HepG2 (cell line): ENCODE measurements around the gene PTGDR. TPM values are rescaled to one million over a fixed set of nuclear protein-coding genes. Genes with fewer than 3 reads are reported as not detected.

Source experiments
- ATAC-seq: fragments of 200-7000 bp; cut with Tn5 transposase; 3 replicates; pipeline ENCODE4 v1.9.1; 2020; ENCODE audit warnings: mild to moderate bottlenecking, moderate library complexity
- BruUV-seq: library from RNA; stranded (reverse); fragments of 400-500 nt; replicated peaks from 2 replicates; lab custom pipeline; 2021; lab: Mats Ljungman, UMichigan
- CTCF ChIA-PET: fragments of 300-600 bp; formaldehyde crosslinking; extraction: SDS; loops from one replicate; lab custom pipeline; 2021; ENCODE audit warnings: low total read pairs, inconsistent platforms, low intra/inter-chr PET ratio; lab: Yijun Ruan, JAX
- POLR2A ChIA-PET: fragments of 350-600 bp; sonication (Branson Sonifier 250); formaldehyde crosslinking; loops from one replicate; lab custom pipeline; 2020; ENCODE audit warnings: antibody characterized with exemption, inconsistent platforms; lab: Yijun Ruan, JAX
- DNase-seq: peaks from one replicate; pipeline ENCODE4 v3.0.0-alpha.2; 2015; ENCODE audit warnings: low spot score
- FAIRE-seq: peaks from 3 replicates; lab custom pipeline; 2011; peaks lifted over from hg19 to GRCh38; lab: Jason Lieb, UNC
- H2AFZ ChIP-seq: one replicate; pipeline ENCODE4 v1.6.1; 2011; ENCODE audit warnings: low read length, inconsistent platforms
- H3K27ac ChIP-seq: fragments of 300-600 bp; 3 replicates; pipeline ENCODE4 v1.8.0; 2011; ENCODE audit warnings: mixed run types, mild to moderate bottlenecking, mixed read lengths, low read length, inconsistent platforms; ENCODE audit not compliant: insufficient read depth; ENCODE audit errors: extremely low read length
- H3K27me3 ChIP-seq, 2 experiments: fragments of 200-600 bp in 1 of 2; 2 replicates in 1 of 2; 3 replicates in 1 of 2; pipeline versions ENCODE4 v1.6.0 to v1.8.0; 2011; ENCODE audit warnings: low read length in 2 of 2, mild to moderate bottlenecking in 2 of 2, moderate library complexity in 2 of 2, inconsistent platforms in 1 of 2; ENCODE audit not compliant: insufficient read depth in 2 of 2, control insufficient read depth in 1 of 2
- H3K36me3 ChIP-seq, 2 experiments: fragments of 200-600 bp in 1 of 2; replicated peaks in 1 of 2; 2 replicates in 1 of 2; 3 replicates in 1 of 2; pipeline versions ENCODE4 v1.5.1 to v1.8.0; 2011; ENCODE audit warnings: low read length in 2 of 2, inconsistent platforms in 1 of 2; ENCODE audit not compliant: insufficient read depth in 2 of 2, control insufficient read depth in 1 of 2
- H3K4me1 ChIP-seq: 2 replicates; pipeline ENCODE4 v1.5.1; 2012; ENCODE audit warnings: low read length, inconsistent platforms; ENCODE audit not compliant: insufficient read depth
- H3K4me2 ChIP-seq: 2 replicates; pipeline ENCODE4 v1.6.0; 2011; ENCODE audit warnings: low read depth, low read length, inconsistent platforms
- H3K4me3 ChIP-seq, 3 experiments: fragments of 200-600 bp in 1 of 3; sonication (generic), shearing (Covaris generic) in 1 of 3; replicated peaks in 1 of 3; 2 replicates each; pipeline ENCODE4 v1.5.1; 2011 to 2016; ENCODE audit warnings: low read length in 3 of 3, inconsistent platforms in 2 of 3, low read depth in 2 of 3, mild to moderate bottlenecking in 2 of 3, control low read depth in 1 of 3, mixed read lengths in 1 of 3; ENCODE audit not compliant: insufficient read depth in 1 of 3
- H3K79me2 ChIP-seq: one replicate; pipeline ENCODE4 v1.6.1; 2011; ENCODE audit warnings: low read length, inconsistent platforms; ENCODE audit not compliant: insufficient read depth
- H3K9ac ChIP-seq: 2 replicates; pipeline ENCODE4 v1.6.0; 2011; ENCODE audit warnings: mild to moderate bottlenecking, low read depth, low read length, inconsistent platforms; ENCODE audit not compliant: insufficient read depth
- H3K9me3 ChIP-seq: 2 replicates; pipeline ENCODE4 v1.5.1; 2012; ENCODE audit warnings: mild to moderate bottlenecking, low read length
- H4K20me1 ChIP-seq: 2 replicates; pipeline ENCODE4 v1.6.0; 2011; ENCODE audit warnings: inconsistent platforms, mild to moderate bottlenecking, low read length, moderate library complexity; ENCODE audit not compliant: insufficient read depth
- CHD4 ChIP-seq: fragments of 200-600 bp; sonication (generic); IDR thresholded peaks from 2 replicates; pipeline ENCODE4 v1.7.0; 2017; ENCODE audit warnings: mild to moderate bottlenecking, low read length, borderline replicate concordance
- NCOA1 ChIP-seq: sonication (generic); formaldehyde crosslinking; IDR thresholded peaks from 2 replicates; pipeline ENCODE4 v1.9.0; 2021; ENCODE audit warnings: missing genetic modification reagents
- POGZ ChIP-seq: sonication (generic); formaldehyde crosslinking; IDR thresholded peaks from 2 replicates; pipeline ENCODE4 v1.4.0; 2020; ENCODE audit warnings: mild to moderate bottlenecking, missing genetic modification reagents
- PRMT3 ChIP-seq: sonication (generic); formaldehyde crosslinking; IDR thresholded peaks from 2 replicates; pipeline ENCODE4 v1.8.1; 2022; ENCODE audit warnings: low read depth, mild to moderate bottlenecking, moderate library complexity, missing genetic modification reagents, borderline replicate concordance
- TCF7 ChIP-seq: sonication (generic); IDR thresholded peaks from 2 replicates; pipeline ENCODE4 v1.6.1; 2016; ENCODE audit warnings: antibody characterized with exemption, low read depth
- ZNF646 ChIP-seq: sonication (generic); formaldehyde crosslinking; IDR thresholded peaks from 2 replicates; pipeline ENCODE4 v1.9.0; 2021; ENCODE audit warnings: mild to moderate bottlenecking, missing genetic modification reagents
- WGBS: methylation state at CpG from one replicate; pipeline ENCODE4 v1.1.6; 2017; ENCODE audit warnings: low lambda C conversion rate; 5-methylcytosine and 5-hydroxymethylcytosine counted together
- in situ Hi-C: cut with HindIII; loops from 2 replicates; pipeline ENCODE4 v1.10.0; 2017; ENCODE audit warnings: low pct_unique_long_range_greater_than_20kb; ENCODE audit not compliant: extremely low pct_ligation_motif_present
- intact Hi-C: fragments of 100-400 bp; cut with micrococcal nuclease; formaldehyde crosslinking; loops from one replicate; pipeline ENCODE4 v1.10.0; 2022; ENCODE audit not compliant: unreplicated experiment
- polyA plus RNA-seq, 8 experiments: library from polyadenylated mRNA; depleted of rRNA in 3 of 8; stranded (reverse) in 7 of 8; unstranded in 1 of 8; fragments of >200 nt; fragmentation: Illumina TruSeq in 4 of 8; extraction: Trizol in 4 of 8; gene quantifications; 2 replicates each; pipeline versions ENCODE4 v1.2.1 to v1.2.3, GENCODE V29; 2011 to 2016; ENCODE audit warnings: low read depth in 4 of 8, missing spikeins in 1 of 8, mixed read lengths in 1 of 8; ENCODE audit not compliant: insufficient read depth in 1 of 8
- total RNA-seq, 5 experiments: library from RNA; depleted of rRNA; stranded (reverse); fragments of >200 nt; fragmentation: Illumina TruSeq; extraction: Trizol; gene quantifications; 2 replicates each; pipeline ENCODE4 v1.2.3, GENCODE V29; 2016; ENCODE audit warnings: low read depth in 1 of 5
- TF ChIP-seq, protein P1 (sequence below): sonication (generic); formaldehyde crosslinking; IDR thresholded peaks from 2 replicates; pipeline ENCODE4 v1.4.0; 2020; ENCODE audit warnings: low read depth, missing genetic modification reagents
- TF ChIP-seq, protein P2 (sequence below): sonication (generic); formaldehyde crosslinking; IDR thresholded peaks from 2 replicates; pipeline ENCODE4 v1.4.0; 2020; ENCODE audit warnings: missing genetic modification reagents, mild to moderate bottlenecking, borderline replicate concordance

The PTGDR gene
- total and polyA plus RNA-seq, 2 of the 13 experiments (the other 11 are each of a cell fraction or from before 2014, with no cell fraction given): not detected

DNA sequence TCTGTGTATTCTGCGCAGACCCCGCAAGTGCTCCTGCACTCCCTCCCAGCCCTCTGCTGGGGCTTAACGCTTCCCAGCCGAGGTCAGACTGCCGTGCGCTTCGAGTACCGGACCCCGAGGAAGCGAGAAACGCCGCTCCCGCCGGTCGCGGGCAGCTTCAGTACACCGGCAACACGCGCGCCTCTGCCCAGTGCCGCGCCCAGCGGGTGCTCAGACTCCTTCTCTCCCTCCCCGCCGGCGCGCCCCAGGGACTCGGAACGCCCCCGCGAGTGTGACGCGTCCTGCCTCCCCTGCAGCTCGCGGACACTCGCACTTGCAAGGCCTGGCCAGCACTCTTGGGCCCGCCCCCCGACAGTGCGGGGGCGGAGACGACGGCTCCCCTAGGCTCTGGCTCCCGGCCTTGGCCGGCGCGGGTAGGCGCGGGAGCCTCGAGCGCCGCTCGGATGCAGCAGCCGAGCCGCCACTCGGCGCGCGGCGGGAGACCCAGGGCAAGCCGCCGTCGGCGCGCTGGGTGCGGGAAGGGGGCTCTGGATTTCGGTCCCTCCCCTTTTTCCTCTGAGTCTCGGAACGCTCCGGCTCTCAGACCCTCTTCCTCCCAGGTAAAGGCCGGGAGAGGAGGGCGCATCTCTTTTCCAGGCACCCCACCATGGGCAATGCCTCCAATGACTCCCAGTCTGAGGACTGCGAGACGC is 46.6 kb downstream of the PTGDR start, which contains the start of gene PTGER2:
TSS of gene PTGER2 (plus strand) at position 410 of the 692 bp plus-strand sequence. CDS start at position 647, 237 bp downstream.
- no peak within 1 kb of the TSS for H2AFZ ChIP-seq
- POLR2A ChIA-PET: no interaction called here
- BruUV-seq: no TSS peak
- no peak for ATAC-seq
- no peaks in the 10 kb centered on the region for H3K9me3 ChIP-seq
- intact Hi-C loops: no loop called here
- H3K36me3 ChIP-seq: no peaks in the 10 kb centered on the region
- H4K20me1 ChIP-seq: no peaks in the 10 kb centered on the region
- H3K4me3 ChIP-seq: no peak within 1 kb of the TSS
- no peaks in the 10 kb centered on the region; a peak in 1 of 5 replicates for H3K27me3 ChIP-seq
- DNase-seq: no peak
- FAIRE-seq: no peak
- H3K27ac ChIP-seq: no peak within 1 kb of the TSS
- H3K4me2 ChIP-seq: no peak within 1 kb of the TSS
- no peak within 1 kb of the TSS for H3K9ac ChIP-seq
- no peaks in the 10 kb centered on the region for H3K4me1 ChIP-seq
- CTCF ChIA-PET: no interaction called here
- in situ Hi-C loops: no loop called here
- no peaks in the 10 kb centered on the region for H3K79me2 ChIP-seq
- WGBS: 88% methylated on average over 30 of the region's 73 CpGs
- no peak for TF ChIP-seq NCOA1 (CRISPR knock-in tag)
- no peak for TF ChIP-seq ZNF646 (CRISPR knock-in tag)
- TF ChIP-seq CHD4: no peak
- TF ChIP-seq, protein P1, sequence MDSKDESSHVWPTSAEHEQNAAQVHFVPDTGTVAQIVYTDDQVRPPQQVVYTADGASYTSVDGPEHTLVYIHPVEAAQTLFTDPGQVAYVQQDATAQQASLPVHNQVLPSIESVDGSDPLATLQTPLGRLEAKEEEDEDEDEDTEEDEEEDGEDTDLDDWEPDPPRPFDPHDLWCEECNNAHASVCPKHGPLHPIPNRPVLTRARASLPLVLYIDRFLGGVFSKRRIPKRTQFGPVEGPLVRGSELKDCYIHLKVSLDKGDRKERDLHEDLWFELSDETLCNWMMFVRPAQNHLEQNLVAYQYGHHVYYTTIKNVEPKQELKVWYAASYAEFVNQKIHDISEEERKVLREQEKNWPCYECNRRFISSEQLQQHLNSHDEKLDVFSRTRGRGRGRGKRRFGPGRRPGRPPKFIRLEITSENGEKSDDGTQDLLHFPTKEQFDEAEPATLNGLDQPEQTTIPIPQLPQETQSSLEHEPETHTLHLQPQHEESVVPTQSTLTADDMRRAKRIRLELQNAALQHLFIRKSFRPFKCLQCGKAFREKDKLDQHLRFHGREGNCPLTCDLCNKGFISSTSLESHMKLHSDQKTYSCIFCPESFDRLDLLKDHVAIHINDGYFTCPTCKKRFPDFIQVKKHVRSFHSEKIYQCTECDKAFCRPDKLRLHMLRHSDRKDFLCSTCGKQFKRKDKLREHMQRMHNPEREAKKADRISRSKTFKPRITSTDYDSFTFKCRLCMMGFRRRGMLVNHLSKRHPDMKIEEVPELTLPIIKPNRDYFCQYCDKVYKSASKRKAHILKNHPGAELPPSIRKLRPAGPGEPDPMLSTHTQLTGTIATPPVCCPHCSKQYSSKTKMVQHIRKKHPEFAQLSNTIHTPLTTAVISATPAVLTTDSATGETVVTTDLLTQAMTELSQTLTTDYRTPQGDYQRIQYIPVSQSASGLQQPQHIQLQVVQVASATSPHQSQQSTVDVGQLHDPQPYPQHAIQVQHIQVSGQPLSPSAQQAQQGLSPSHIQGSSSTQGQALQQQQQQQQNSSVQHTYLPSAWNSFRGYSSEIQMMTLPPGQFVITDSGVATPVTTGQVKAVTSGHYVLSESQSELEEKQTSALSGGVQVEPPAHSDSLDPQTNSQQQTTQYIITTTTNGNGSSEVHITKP (CRISPR knock-in tag): no peak
- TF ChIP-seq TCF7: no peak
- no peak for TF ChIP-seq POGZ (CRISPR knock-in tag)
- TF ChIP-seq PRMT3: no peak
- TF ChIP-seq, protein P2, sequence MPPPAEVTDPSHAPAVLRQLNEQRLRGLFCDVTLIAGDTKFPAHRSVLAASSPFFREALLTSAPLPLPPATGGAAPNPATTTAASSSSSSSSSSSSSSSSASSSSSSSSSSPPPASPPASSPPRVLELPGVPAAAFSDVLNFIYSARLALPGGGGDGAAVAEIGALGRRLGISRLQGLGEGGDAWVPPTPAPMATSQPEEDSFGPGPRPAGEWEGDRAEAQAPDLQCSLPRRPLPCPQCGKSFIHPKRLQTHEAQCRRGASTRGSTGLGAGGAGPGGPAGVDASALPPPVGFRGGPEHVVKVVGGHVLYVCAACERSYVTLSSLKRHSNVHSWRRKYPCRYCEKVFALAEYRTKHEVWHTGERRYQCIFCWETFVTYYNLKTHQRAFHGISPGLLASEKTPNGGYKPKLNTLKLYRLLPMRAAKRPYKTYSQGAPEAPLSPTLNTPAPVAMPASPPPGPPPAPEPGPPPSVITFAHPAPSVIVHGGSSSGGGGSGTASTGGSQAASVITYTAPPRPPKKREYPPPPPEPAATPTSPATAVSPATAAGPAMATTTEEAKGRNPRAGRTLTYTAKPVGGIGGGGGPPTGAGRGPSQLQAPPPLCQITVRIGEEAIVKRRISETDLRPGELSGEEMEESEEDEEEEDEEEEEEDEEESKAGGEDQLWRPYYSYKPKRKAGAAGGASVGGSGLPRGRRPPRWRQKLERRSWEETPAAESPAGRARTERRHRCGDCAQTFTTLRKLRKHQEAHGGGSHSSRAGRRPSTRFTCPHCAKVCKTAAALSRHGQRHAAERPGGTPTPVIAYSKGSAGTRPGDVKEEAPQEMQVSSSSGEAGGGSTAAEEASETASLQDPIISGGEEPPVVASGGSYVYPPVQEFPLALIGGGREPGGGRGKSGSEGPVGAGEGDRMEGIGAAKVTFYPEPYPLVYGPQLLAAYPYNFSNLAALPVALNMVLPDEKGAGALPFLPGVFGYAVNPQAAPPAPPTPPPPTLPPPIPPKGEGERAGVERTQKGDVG (CRISPR knock-in tag): no peak
